ENCODE measurements around the gene BLZF1.
A peak's percentile ranks its signal among the peaks of the same experiment; 100 is the strongest.

Gene BLZF1

DNA sequence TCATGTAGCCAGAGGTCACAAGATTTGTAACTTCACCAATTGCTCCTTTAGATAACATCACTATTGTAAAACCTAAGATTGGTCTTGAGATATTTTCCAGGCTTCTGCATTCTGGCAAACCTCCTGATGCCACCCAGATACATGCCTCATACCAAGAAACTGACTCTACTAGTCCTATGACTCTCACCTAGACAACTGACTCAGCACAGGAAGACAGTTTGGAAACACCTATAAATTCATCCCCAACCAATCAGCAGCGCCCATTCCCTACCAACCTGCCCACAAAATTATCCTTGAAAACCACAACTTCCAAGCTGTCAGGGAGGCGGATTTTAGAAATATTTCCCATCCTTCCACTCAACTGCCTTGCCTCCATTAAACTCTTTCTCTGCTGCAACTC, 3.0 kb upstream of the BLZF1 start (continued):
- TF ChIP-seq, protein P1, sequence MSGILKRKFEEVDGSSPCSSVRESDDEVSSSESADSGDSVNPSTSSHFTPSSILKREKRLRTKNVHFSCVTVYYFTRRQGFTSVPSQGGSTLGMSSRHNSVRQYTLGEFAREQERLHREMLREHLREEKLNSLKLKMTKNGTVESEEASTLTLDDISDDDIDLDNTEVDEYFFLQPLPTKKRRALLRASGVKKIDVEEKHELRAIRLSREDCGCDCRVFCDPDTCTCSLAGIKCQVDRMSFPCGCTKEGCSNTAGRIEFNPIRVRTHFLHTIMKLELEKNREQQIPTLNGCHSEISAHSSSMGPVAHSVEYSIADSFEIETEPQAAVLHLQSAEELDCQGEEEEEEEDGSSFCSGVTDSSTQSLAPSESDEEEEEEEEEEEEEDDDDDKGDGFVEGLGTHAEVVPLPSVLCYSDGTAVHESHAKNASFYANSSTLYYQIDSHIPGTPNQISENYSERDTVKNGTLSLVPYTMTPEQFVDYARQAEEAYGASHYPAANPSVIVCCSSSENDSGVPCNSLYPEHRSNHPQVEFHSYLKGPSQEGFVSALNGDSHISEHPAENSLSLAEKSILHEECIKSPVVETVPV (CRISPR knock-in tag; IDR thresholded peaks at IDR 0.05) = no peak
- TF ChIP-seq ZFP30 (CRISPR knock-in tag; IDR thresholded peaks at IDR 0.05) (no peak), CSDC2 (CRISPR knock-in tag; IDR thresholded peaks at IDR 0.05) (no peak), ZNF8 (CRISPR knock-in tag; IDR thresholded peaks at IDR 0.05) (no peak), BACH2 (CRISPR knock-in tag; IDR thresholded peaks at IDR 0.05; ENCODE audit: borderline replicate concordance) (no peak), ZNF70 (CRISPR knock-in tag; IDR thresholded peaks at IDR 0.05) (no peak), SNAI2 (CRISPR knock-in tag; IDR thresholded peaks at IDR 0.05) (no peak)
- TF ChIP-seq, protein P2, sequence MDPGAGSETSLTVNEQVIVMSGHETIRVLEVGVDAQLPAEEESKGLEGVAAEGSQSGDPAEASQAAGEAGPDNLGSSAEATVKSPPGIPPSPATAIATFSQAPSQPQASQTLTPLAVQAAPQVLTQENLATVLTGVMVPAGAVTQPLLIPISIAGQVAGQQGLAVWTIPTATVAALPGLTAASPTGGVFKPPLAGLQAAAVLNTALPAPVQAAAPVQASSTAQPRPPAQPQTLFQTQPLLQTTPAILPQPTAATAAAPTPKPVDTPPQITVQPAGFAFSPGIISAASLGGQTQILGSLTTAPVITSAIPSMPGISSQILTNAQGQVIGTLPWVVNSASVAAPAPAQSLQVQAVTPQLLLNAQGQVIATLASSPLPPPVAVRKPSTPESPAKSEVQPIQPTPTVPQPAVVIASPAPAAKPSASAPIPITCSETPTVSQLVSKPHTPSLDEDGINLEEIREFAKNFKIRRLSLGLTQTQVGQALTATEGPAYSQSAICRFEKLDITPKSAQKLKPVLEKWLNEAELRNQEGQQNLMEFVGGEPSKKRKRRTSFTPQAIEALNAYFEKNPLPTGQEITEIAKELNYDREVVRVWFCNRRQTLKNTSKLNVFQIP (CRISPR knock-in tag; IDR thresholded peaks at IDR 0.05; ENCODE audit: borderline replicate concordance, low read depth) = no peak

DNA sequence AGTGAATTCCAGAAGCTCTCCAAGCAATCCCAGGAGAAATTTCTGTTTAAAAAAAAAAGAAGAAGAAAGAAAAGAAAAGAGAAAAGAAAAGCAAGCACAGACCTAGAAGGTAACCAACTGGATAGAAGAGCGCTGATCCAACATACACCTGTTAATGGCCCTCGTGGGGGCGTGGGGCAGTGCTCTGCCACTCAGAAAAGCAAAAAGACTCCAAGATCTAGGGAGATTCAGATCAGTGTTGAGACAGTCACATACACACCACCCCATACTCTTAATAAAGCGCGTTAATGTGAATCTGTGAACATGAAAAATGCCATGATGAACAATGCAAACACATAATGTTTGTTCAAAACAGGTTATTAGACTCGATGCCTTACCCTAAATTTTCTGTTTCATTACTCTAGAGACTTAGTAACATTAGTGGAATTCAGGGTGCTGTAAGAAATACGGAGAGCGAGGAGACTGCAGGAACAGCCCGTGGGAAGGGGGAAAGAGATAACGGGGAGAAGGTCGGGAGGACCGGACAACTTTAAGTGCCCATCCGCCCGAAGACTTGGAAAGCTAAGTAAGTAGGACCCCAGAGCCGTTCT, 804 bp upstream of the BLZF1 start:
- TF ChIP-seq, protein P2 (CRISPR knock-in tag; IDR thresholded peaks at IDR 0.05; ENCODE audit: borderline replicate concordance, low read depth) = no peak
- no peak for TF ChIP-seq BACH2 (CRISPR knock-in tag; IDR thresholded peaks at IDR 0.05; ENCODE audit: borderline replicate concordance)
- TF ChIP-seq, protein P3, sequence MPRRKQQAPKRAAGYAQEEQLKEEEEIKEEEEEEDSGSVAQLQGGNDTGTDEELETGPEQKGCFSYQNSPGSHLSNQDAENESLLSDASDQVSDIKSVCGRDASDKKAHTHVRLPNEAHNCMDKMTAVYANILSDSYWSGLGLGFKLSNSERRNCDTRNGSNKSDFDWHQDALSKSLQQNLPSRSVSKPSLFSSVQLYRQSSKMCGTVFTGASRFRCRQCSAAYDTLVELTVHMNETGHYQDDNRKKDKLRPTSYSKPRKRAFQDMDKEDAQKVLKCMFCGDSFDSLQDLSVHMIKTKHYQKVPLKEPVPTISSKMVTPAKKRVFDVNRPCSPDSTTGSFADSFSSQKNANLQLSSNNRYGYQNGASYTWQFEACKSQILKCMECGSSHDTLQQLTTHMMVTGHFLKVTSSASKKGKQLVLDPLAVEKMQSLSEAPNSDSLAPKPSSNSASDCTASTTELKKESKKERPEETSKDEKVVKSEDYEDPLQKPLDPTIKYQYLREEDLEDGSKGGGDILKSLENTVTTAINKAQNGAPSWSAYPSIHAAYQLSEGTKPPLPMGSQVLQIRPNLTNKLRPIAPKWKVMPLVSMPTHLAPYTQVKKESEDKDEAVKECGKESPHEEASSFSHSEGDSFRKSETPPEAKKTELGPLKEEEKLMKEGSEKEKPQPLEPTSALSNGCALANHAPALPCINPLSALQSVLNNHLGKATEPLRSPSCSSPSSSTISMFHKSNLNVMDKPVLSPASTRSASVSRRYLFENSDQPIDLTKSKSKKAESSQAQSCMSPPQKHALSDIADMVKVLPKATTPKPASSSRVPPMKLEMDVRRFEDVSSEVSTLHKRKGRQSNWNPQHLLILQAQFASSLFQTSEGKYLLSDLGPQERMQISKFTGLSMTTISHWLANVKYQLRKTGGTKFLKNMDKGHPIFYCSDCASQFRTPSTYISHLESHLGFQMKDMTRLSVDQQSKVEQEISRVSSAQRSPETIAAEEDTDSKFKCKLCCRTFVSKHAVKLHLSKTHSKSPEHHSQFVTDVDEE (CRISPR knock-in tag; IDR thresholded peaks at IDR 0.05) = no peak
- no peak for TF ChIP-seq ESRRG (CRISPR knock-in tag; IDR thresholded peaks at IDR 0.05)
- TF ChIP-seq ZNF565 (CRISPR knock-in tag; conservative IDR thresholded peaks at IDR 0.05; ENCODE audit: low read depth) = no peak
- no peak for TF ChIP-seq ZNF8 (CRISPR knock-in tag; IDR thresholded peaks at IDR 0.05)
- no peak for TF ChIP-seq ZFP30 (CRISPR knock-in tag; IDR thresholded peaks at IDR 0.05)
- TF ChIP-seq, protein P1 (CRISPR knock-in tag; IDR thresholded peaks at IDR 0.05) = no peak
- no peak for TF ChIP-seq ISL1 (CRISPR knock-in tag; IDR thresholded peaks at IDR 0.05)
- no peak for TF ChIP-seq OSR1 (CRISPR knock-in tag; IDR thresholded peaks at IDR 0.05)
- TF ChIP-seq, protein P4, sequence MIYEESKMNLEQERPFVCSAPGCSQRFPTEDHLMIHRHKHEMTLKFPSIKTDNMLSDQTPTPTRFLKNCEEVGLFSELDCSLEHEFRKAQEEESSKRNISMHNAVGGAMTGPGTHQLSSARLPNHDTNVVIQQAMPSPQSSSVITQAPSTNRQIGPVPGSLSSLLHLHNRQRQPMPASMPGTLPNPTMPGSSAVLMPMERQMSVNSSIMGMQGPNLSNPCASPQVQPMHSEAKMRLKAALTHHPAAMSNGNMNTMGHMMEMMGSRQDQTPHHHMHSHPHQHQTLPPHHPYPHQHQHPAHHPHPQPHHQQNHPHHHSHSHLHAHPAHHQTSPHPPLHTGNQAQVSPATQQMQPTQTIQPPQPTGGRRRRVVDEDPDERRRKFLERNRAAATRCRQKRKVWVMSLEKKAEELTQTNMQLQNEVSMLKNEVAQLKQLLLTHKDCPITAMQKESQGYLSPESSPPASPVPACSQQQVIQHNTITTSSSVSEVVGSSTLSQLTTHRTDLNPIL (CRISPR knock-in tag; IDR thresholded peaks at IDR 0.05; ENCODE audit: low read depth) = no peak
- TF ChIP-seq ZC3H10 (CRISPR knock-in tag; IDR thresholded peaks at IDR 0.05) = no peak
- TF ChIP-seq PPARA (CRISPR knock-in tag; IDR thresholded peaks at IDR 0.05; ENCODE audit: borderline replicate concordance) = no peak
- TF ChIP-seq CSDC2 (CRISPR knock-in tag; IDR thresholded peaks at IDR 0.05) = no peak
- TF ChIP-seq RARB (CRISPR knock-in tag; IDR thresholded peaks at IDR 0.05) = no peak
- TF ChIP-seq GLIS3 (CRISPR knock-in tag; IDR thresholded peaks at IDR 0.05) = no peak
- ATAC-seq = peak; percentile 42

DNA sequence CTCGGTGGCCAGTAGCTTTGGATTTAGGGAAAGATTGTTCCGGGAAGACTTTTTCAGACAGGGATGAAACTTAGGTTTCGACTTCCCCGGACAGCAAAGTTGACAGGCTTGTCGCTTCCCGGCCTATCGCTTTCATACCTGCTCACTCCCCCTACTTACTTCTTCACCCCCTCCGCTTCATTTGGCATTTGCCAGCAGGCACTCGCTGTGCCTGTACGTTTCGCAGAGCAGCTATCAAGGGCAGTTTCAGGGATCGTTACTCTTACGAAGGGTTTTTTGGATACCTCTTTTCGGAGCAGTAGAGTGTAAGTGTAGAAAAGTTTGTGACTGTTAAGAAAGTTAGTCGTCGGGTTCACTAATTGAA, 393 bp downstream of the BLZF1 start:
- peak; percentile 17 for ATAC-seq
- no peak for TF ChIP-seq CSDC2 (CRISPR knock-in tag; IDR thresholded peaks at IDR 0.05)
- no peak for TF ChIP-seq GLIS3 (CRISPR knock-in tag; IDR thresholded peaks at IDR 0.05)
- TF ChIP-seq BACH2 (CRISPR knock-in tag; IDR thresholded peaks at IDR 0.05; ENCODE audit: borderline replicate concordance) = no peak
- no peak for TF ChIP-seq OSR1 (CRISPR knock-in tag; IDR thresholded peaks at IDR 0.05)
- no peak for TF ChIP-seq TOX (CRISPR knock-in tag; IDR thresholded peaks at IDR 0.05; ENCODE audit: borderline replicate concordance)
- TF ChIP-seq PPARA (CRISPR knock-in tag; IDR thresholded peaks at IDR 0.05; ENCODE audit: borderline replicate concordance) = no peak
